GM12878 (cell line): ENCODE results near the gene SPTBN1. TPM values are rescaled to one million over a fixed set of nuclear protein-coding genes. Genes with fewer than 3 reads are reported as not detected.

Experiments used
- ATAC-seq: fragments of 200-7000 bp; cut with Tn5 transposase; 3 replicates; pipeline ENCODE4 v1.9.1; 2020; ENCODE audit warnings: mild to moderate bottlenecking, moderate library complexity
- BruUV-seq: library from RNA; stranded (reverse); fragments of 400-500 nt; replicated peaks from 2 replicates; lab custom pipeline; 2021; lab: Mats Ljungman, UMichigan
- CTCF ChIA-PET: fragments of 300-600 bp; sonication (Branson Sonifier 250); formaldehyde crosslinking; extraction: SDS; loops from one replicate; lab custom pipeline; 2021; ENCODE audit warnings: inconsistent platforms; lab: Yijun Ruan, JAX
- POLR2A ChIA-PET: fragments of 350-600 bp; formaldehyde crosslinking; extraction: SDS; loops from one replicate; lab custom pipeline; 2021; ENCODE audit warnings: inconsistent platforms; lab: Charles Lee
- RAD21 ChIA-PET: fragments of 300-600 bp; sonication (Branson Sonifier 250); formaldehyde crosslinking; loops from one replicate; lab custom pipeline; 2023; ENCODE audit warnings: antibody characterized with exemption; ENCODE audit not compliant: unreplicated experiment; lab: Charles Lee
- SMC1A ChIA-PET: fragments of 300-600 bp; sonication (Branson Sonifier 250); formaldehyde crosslinking; loops from one replicate; lab custom pipeline; 2023; ENCODE audit not compliant: unreplicated experiment, uncharacterized antibody; lab: Charles Lee
- DNase-seq: peaks from one replicate; pipeline ENCODE4 v3.0.0-alpha.2; 2011; ENCODE audit warnings: low read depth, low spot score
- FAIRE-seq: peaks from 3 replicates; lab custom pipeline; 2011; peaks lifted over from hg19 to GRCh38; lab: Jason Lieb, UNC
- H2AFZ ChIP-seq: 2 replicates; pipeline ENCODE4 v1.6.0; 2011; ENCODE audit warnings: low read depth, low read length, control low read depth; ENCODE audit not compliant: control insufficient read depth
- H3K27ac ChIP-seq: 2 replicates; pipeline ENCODE4 v1.5.1; 2011; ENCODE audit warnings: control low read depth; ENCODE audit not compliant: control insufficient read depth, insufficient read depth
- H3K27me3 ChIP-seq, 2 experiments: replicated peaks in 1 of 2; 2 replicates each; pipeline versions ENCODE4 v1.6.0 to v1.6.1; 2011; ENCODE audit warnings: low read length in 1 of 2; ENCODE audit not compliant: control insufficient read depth in 2 of 2, insufficient read depth in 2 of 2
- H3K36me3 ChIP-seq, 2 experiments: 2 replicates each; pipeline ENCODE4 v1.5.1; 2011; ENCODE audit warnings: low read length in 1 of 2; ENCODE audit not compliant: control insufficient read depth in 2 of 2, insufficient read depth in 2 of 2
- H3K4me1 ChIP-seq: 2 replicates; pipeline ENCODE4 v1.6.1; 2011; ENCODE audit warnings: mild to moderate bottlenecking, low read length, moderate library complexity, mixed read lengths; ENCODE audit not compliant: control insufficient read depth, insufficient read depth
- H3K4me2 ChIP-seq: 2 replicates; pipeline ENCODE4 v1.6.0; 2011; ENCODE audit warnings: control low read depth; ENCODE audit not compliant: control insufficient read depth, insufficient read depth
- H3K4me3 ChIP-seq: fragments of 200-600 bp; sonication (generic); 2 replicates; pipeline ENCODE4 v1.5.1; 2016
- H3K79me2 ChIP-seq: 2 replicates; pipeline ENCODE4 v1.6.0; 2011; ENCODE audit warnings: low read length; ENCODE audit not compliant: control insufficient read depth, insufficient read depth
- H3K9ac ChIP-seq: 2 replicates; pipeline ENCODE4 v1.8.0; 2011; ENCODE audit warnings: low read length, control low read depth, mixed read lengths; ENCODE audit not compliant: control insufficient read depth, insufficient read depth
- H3K9me3 ChIP-seq: replicated peaks from 3 replicates; pipeline ENCODE4 v1.5.1; 2011; ENCODE audit warnings: mild to moderate bottlenecking, low read length; ENCODE audit not compliant: control insufficient read depth, insufficient read depth
- H4K20me1 ChIP-seq: 2 replicates; pipeline ENCODE4 v1.6.0; 2011; ENCODE audit not compliant: control insufficient read depth, insufficient read depth
- BACH1 ChIP-seq: fragments of 450-650 bp; IDR thresholded peaks from 2 replicates; pipeline ENCODE4 v1.6.1; 2017; ENCODE audit warnings: mild to moderate bottlenecking, borderline replicate concordance
- CBFB ChIP-seq: IDR thresholded peaks from 2 replicates; pipeline ENCODE4 v1.6.1; 2016; ENCODE audit warnings: antibody characterized with exemption, low read depth
- MEF2B ChIP-seq: fragments of 450-650 bp; IDR thresholded peaks from 2 replicates; pipeline ENCODE4 v1.6.1; 2018; ENCODE audit warnings: mild to moderate bottlenecking, moderate library complexity; ENCODE audit not compliant: partially characterized antibody, poor library complexity, severe bottlenecking
- NFYA ChIP-seq: IDR thresholded peaks from 2 replicates; pipeline ENCODE4 v1.6.1; 2011; ENCODE audit warnings: low read depth, mild to moderate bottlenecking, low read length, improper control_type of control experiment, borderline replicate concordance
- RAD21 ChIP-seq: IDR thresholded peaks from 2 replicates; pipeline ENCODE4 v1.6.1; 2011; ENCODE audit warnings: mild to moderate bottlenecking, low read depth, low read length, moderate library complexity; ENCODE audit not compliant: insufficient read depth
- SMARCA5 ChIP-seq: fragments of 450-650 bp; IDR thresholded peaks from 2 replicates; pipeline ENCODE4 v1.6.1; 2017; ENCODE audit warnings: mild to moderate bottlenecking
- SP1 ChIP-seq: IDR thresholded peaks from one replicate; pipeline ENCODE4 v1.6.1; 2011; ENCODE audit warnings: low read depth, low read length
- SRF ChIP-seq, 2 experiments: IDR thresholded peaks; 2 replicates each; pipeline ENCODE4 v1.6.1; 2011; ENCODE audit warnings: low read depth in 2 of 2, low read length in 2 of 2, mild to moderate bottlenecking in 1 of 2, moderate library complexity in 1 of 2
- TCF3 ChIP-seq: IDR thresholded peaks from 2 replicates; pipeline ENCODE4 v1.6.1; 2012; ENCODE audit warnings: low read depth, mild to moderate bottlenecking, low read length, borderline replicate concordance; ENCODE audit not compliant: insufficient read depth
- TCF7 ChIP-seq: IDR thresholded peaks from 2 replicates; pipeline ENCODE4 v1.6.1; 2014; ENCODE audit warnings: antibody characterized with exemption, borderline replicate concordance
- YBX1 ChIP-seq: fragments of 450-650 bp; IDR thresholded peaks from 2 replicates; pipeline ENCODE4 v1.6.1; 2016; ENCODE audit warnings: antibody characterized with exemption
- WGBS: methylation state at CpG from one replicate; pipeline ENCODE4 v1.1.6; 2016; ENCODE audit warnings: low lambda C conversion rate; ENCODE audit not compliant: insufficient replicate concordance, insufficient coverage; ENCODE audit errors: missing lambda C conversion rate; 5-methylcytosine and 5-hydroxymethylcytosine counted together
- in situ Hi-C: fragments of 300-500 bp; cut with MboI; formaldehyde crosslinking; loops from 9 replicates; pipeline ENCODE4 v1.14.3; 2018; ENCODE audit warnings: mixed read lengths
- intact Hi-C: fragments of 100-400 bp; cut with micrococcal nuclease; formaldehyde crosslinking; loops from one replicate; pipeline ENCODE4 v1.14.2; 2022; ENCODE audit not compliant: unreplicated experiment
- polyA plus RNA-seq, 11 experiments: library from polyadenylated mRNA; depleted of rRNA in 4 of 11; unstranded in 6 of 11; stranded (reverse) in 5 of 11; fragments of >200 nt; fragmentation: Nextera tagmentation in 4 of 11; fragmentation: Illumina TruSeq in 1 of 11; extraction: Ambion mirVana in 4 of 11; extraction: Trizol in 1 of 11; gene quantifications; 1 replicate in 1 of 11; 2 replicates in 10 of 11; pipeline versions ENCODE4 v1.2.1 to v1.2.3, GENCODE V29; 2011 to 2016; ENCODE audit warnings: inconsistent platforms in 2 of 11, missing spikeins in 2 of 11, low read depth in 1 of 11
- total RNA-seq, 4 experiments: library from RNA; depleted of rRNA in 3 of 4; stranded (reverse); fragments of >200 nt in 3 of 4; fragmentation: Illumina TruSeq in 1 of 4; extraction: Trizol in 1 of 4; gene quantifications; 2 replicates each; pipeline versions ENCODE4 v1.2.1 to v1.2.3, GENCODE V29; 2013 to 2021
- TF ChIP-seq, protein P1 (sequence below): fragments of 450-650 bp; IDR thresholded peaks from 2 replicates; pipeline ENCODE4 v1.6.1; 2017; ENCODE audit warnings: antibody characterized with exemption, mild to moderate bottlenecking, moderate library complexity
- TF ChIP-seq, protein P2 (sequence below): IDR thresholded peaks from 2 replicates; pipeline ENCODE4 v1.6.1; 2012; ENCODE audit warnings: low read depth, low read length, improper control_type of control experiment

SPTBN1 gene
- total and polyA plus RNA-seq, 10 of the 15 experiments (the other 5 are each of a cell fraction or from before 2014, with no cell fraction given), result 20.6 to 154 (median 76.7) TPM

DNA sequence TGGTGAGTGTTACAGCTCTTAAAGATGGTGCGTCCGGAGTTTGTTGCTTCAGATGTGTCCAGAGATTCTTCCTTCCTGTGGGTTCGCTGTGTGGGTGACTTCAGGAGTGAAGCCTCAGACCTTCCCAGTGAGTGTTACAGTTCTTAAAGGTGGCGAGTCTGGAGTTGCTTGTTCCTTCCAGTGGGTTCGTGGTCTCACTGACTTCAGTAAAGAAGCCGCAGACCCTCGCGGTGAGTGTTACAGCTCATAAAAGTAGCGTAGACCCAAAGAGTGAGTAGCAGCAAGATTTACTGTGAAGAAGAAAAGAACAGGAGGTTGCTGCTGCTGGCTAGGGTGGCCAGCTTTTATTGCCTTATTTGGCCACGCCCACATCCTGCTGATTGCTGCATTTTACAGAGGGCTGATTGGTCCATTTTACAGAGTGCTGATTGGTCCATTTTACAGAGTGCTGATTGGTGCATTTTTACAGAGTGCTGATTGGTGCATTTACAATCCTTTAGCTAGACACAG is 34.0 kb upstream of the SPTBN1 start:
- RAD21 ChIA-PET, result no interaction called here
- 0 out of 4 replicates have a peak, but pooled peaks of 1 of the 2 experiments have one; percentile 16 for TF ChIP-seq SRF (IDR thresholded peaks at IDR 0.05; ENCODE audit: low read depth in 2 of 2, low read length in 2 of 2)
- no peak for TF ChIP-seq TCF7
- no peak for TF ChIP-seq SMARCA5
- TF ChIP-seq SP1, result no peak
- TF ChIP-seq RAD21, result no peak
- TF ChIP-seq NFYA, result no peak
- TF ChIP-seq, all 136 proteins: peak for 1
- H2AFZ ChIP-seq, result peak overlapping the region; percentile 60
- intact Hi-C loops, result no loop called here
- FAIRE-seq, result no peak
- H3K27ac ChIP-seq, result no peak overlapping the region
- no peak overlapping the region for H3K4me2 ChIP-seq
- CTCF ChIA-PET, result no interaction called here
- H3K4me3 ChIP-seq, result no peak overlapping the region
- POLR2A ChIA-PET, result no interaction called here
- BruUV-seq, result no TSS peak
- H3K27me3 ChIP-seq, result no peaks in the 10 kb centered on the region
- H3K9ac ChIP-seq, result no peak overlapping the region
- ATAC-seq, result no peak
- H4K20me1 ChIP-seq, result no peaks in the 10 kb centered on the region; the same call in 1 of the 2 replicates
- WGBS, result 56% methylated on average over 10 of the region's 10 CpGs
- in situ Hi-C loops, result no loop called here
- SMC1A ChIA-PET, result no interaction called here
- H3K36me3 ChIP-seq, result no peaks in the 10 kb centered on the region
- no peak for DNase-seq
- no peaks in the 10 kb centered on the region for H3K4me1 ChIP-seq
- no peaks in the 10 kb centered on the region; the same call in 2 of the 3 replicates for H3K9me3 ChIP-seq
- no peaks in the 10 kb centered on the region for H3K79me2 ChIP-seq

DNA sequence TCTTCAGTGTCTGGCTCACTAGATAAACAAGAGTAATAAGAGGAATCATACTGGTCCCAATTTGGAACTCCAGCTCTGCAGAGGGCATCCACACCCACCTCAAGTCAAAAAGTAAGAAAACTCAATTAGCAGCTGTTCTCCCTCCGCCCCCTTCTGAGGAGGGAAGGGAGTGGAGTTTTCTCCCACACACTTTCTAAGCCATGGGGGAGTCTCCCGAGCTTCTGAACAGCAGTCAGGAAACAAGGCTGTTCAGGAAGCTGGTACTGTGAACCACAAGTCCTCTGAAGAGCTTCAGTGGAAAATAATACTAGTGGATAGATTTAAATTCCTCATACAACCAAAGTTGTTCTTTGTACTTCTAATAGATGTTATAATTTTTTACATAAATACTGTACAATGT is 32.9 kb upstream of the SPTBN1 start:
- CTCF ChIA-PET, result interaction anchor here (1.3 kb wide), 1 partner anchor 13 kb away, joined by 4 read pairs; no protein-coding TSS in a partner anchor
- DNase-seq, result no peak
- POLR2A ChIA-PET, result no interaction called here
- RAD21 ChIA-PET, result no interaction called here
- H3K27ac ChIP-seq, result no peak overlapping the region
- no peak overlapping the region for H3K4me3 ChIP-seq
- H3K36me3 ChIP-seq, result no peaks in the 10 kb centered on the region
- 0% methylated on average over 2 of the region's 2 CpGs for WGBS
- no peaks in the 10 kb centered on the region for H3K79me2 ChIP-seq
- SMC1A ChIA-PET, result interaction anchor here (1.6 kb wide), 1 partner anchor 19 kb away, joined by 3 read pairs; no protein-coding TSS in a partner anchor
- no peak for ATAC-seq
- intact Hi-C loops (no loop called here), in situ Hi-C loops (no loop called here)
- H3K27me3 ChIP-seq, result no peaks in the 10 kb centered on the region
- no peak overlapping the region for H3K9ac ChIP-seq
- BruUV-seq, result no TSS peak
- no peak for FAIRE-seq
- no peak overlapping the region for H2AFZ ChIP-seq
- no peaks in the 10 kb centered on the region; the same call in 1 of the 2 replicates for H4K20me1 ChIP-seq
- no peaks in the 10 kb centered on the region; the same call in 2 of the 3 replicates for H3K9me3 ChIP-seq
- H3K4me2 ChIP-seq, result no peak overlapping the region
- H3K4me1 ChIP-seq, result no peaks in the 10 kb centered on the region
- TF ChIP-seq TCF3, result no peak
- TF ChIP-seq CBFB, result no peak
- TF ChIP-seq, protein P1, sequence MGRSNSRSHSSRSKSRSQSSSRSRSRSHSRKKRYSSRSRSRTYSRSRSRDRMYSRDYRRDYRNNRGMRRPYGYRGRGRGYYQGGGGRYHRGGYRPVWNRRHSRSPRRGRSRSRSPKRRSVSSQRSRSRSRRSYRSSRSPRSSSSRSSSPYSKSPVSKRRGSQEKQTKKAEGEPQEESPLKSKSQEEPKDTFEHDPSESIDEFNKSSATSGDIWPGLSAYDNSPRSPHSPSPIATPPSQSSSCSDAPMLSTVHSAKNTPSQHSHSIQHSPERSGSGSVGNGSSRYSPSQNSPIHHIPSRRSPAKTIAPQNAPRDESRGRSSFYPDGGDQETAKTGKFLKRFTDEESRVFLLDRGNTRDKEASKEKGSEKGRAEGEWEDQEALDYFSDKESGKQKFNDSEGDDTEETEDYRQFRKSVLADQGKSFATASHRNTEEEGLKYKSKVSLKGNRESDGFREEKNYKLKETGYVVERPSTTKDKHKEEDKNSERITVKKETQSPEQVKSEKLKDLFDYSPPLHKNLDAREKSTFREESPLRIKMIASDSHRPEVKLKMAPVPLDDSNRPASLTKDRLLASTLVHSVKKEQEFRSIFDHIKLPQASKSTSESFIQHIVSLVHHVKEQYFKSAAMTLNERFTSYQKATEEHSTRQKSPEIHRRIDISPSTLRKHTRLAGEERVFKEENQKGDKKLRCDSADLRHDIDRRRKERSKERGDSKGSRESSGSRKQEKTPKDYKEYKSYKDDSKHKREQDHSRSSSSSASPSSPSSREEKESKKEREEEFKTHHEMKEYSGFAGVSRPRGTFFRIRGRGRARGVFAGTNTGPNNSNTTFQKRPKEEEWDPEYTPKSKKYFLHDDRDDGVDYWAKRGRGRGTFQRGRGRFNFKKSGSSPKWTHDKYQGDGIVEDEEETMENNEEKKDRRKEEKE, result no peak
- TF ChIP-seq BACH1, result no peak
- no peak for TF ChIP-seq YBX1
- TF ChIP-seq, protein P2, sequence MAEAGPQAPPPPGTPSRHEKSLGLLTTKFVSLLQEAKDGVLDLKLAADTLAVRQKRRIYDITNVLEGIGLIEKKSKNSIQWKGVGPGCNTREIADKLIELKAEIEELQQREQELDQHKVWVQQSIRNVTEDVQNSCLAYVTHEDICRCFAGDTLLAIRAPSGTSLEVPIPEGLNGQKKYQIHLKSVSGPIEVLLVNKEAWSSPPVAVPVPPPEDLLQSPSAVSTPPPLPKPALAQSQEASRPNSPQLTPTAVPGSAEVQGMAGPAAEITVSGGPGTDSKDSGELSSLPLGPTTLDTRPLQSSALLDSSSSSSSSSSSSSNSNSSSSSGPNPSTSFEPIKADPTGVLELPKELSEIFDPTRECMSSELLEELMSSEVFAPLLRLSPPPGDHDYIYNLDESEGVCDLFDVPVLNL, result no peak
- TF ChIP-seq MEF2B, result no peak
